22Rv1 (cell line): ENCODE results near the gene CRACR2A.

ENCODE experiments used
- H3K27ac ChIP-seq: fragments of 450-650 bp; 2 replicates; pipeline ENCODE4 v1.5.1; 2017
- CTCF ChIP-seq: fragments of 450-650 bp; IDR thresholded peaks from 2 replicates; pipeline ENCODE4 v1.5.1; 2017; ENCODE audit warnings: mild to moderate bottlenecking
- ZFX ChIP-seq: fragments of 450-650 bp; IDR thresholded peaks from 2 replicates; pipeline ENCODE4 v1.6.1; 2017; ENCODE audit warnings: antibody characterized with exemption, borderline replicate concordance

Gene CRACR2A

GRCh38 chr12:3768911-3769447 is 16.1 kb upstream of the CRACR2A start:
- TF ChIP-seq CTCF (no peak), ZFX (no peak)

GRCh38 chr12:3761116-3761735 is 8.3 kb upstream of the CRACR2A start:
- no peak overlapping the region for H3K27ac ChIP-seq
- TF ChIP-seq ZFX (no peak), CTCF (no peak)

More at GRCh38 chr12:3768911-3769447, 16.1 kb upstream of the CRACR2A start:
- H3K27ac ChIP-seq: no peak overlapping the region

- no peak for TF ChIP-seq CTCF
- H3K27ac ChIP-seq: no peak overlapping the region
These were observed 7.0 kb upstream of the CRACR2A start for GRCh38 chr12:3759878-3760277.

GRCh38 chr12:3757261-3757660 is 4.4 kb upstream of the CRACR2A start:
- no peak overlapping the region for H3K27ac ChIP-seq
- TF ChIP-seq CTCF (no peak), ZFX (no peak)

GRCh38 chr12:3755898-3756297 is 3.0 kb upstream of the CRACR2A start:
- no peak overlapping the region for H3K27ac ChIP-seq
- no peak for TF ChIP-seq ZFX
- no peak for TF ChIP-seq CTCF

GRCh38 chr12:3753544-3754284 is 805 bp upstream of the CRACR2A start:
- no peak overlapping the region for H3K27ac ChIP-seq
- TF ChIP-seq CTCF: no peak
- TF ChIP-seq ZFX: no peak

- no peak overlapping the region for H3K27ac ChIP-seq
- TF ChIP-seq ZFX (no peak), CTCF (no peak)
These were observed 706 bp downstream of the CRACR2A start for GRCh38 chr12:3752096-3752709.
